Esophagus muscularis mucosa (tissue), 4 donors: ENCODE results near the gene PHACTR1. TPM values are rescaled to one million over a fixed set of nuclear protein-coding genes. Genes with fewer than 3 reads are reported as not detected.

ENCODE experiments used
- DNase-seq: peaks from one replicate; pipeline ENCODE4 v3.0.0-alpha.2; 2017; ENCODE audit errors: extremely low spot score
- H3K27ac ChIP-seq, 4 donors: fragments of 200-600 bp; sonication (generic); replicated peaks in 1 of 4; 1 replicate in 3 of 4; 2 replicates in 1 of 4; pipeline ENCODE4 v1.5.1; 2016 to 2019; ENCODE audit warnings: mild to moderate bottlenecking in 1 of 4
- H3K27me3 ChIP-seq, 4 donors: fragments of 200-600 bp; sonication (generic); one replicate each; pipeline versions ENCODE4 v1.5.1 to v1.6.0; 2016 to 2019
- H3K36me3 ChIP-seq, 4 donors: fragments of 200-600 bp; sonication (generic); one replicate each; pipeline ENCODE4 v1.5.1; 2016 to 2019
- H3K4me1 ChIP-seq, 4 donors: fragments of 200-600 bp; sonication (generic); one replicate each; pipeline ENCODE4 v1.5.1; 2016 to 2019
- H3K4me3 ChIP-seq, 4 donors: fragments of 200-600 bp; sonication (generic); 1 replicate in 2 of 4; 2 replicates in 2 of 4; pipeline ENCODE4 v1.5.1; 2016 to 2019; ENCODE audit warnings: mild to moderate bottlenecking in 4 of 4, moderate library complexity in 1 of 4
- H3K9me3 ChIP-seq, 4 donors: fragments of 200-600 bp; sonication (generic); 1 replicate in 3 of 4; 2 replicates in 1 of 4; pipeline ENCODE4 v1.5.1; 2016 to 2019
- EP300 ChIP-seq: sonication (generic); formaldehyde crosslinking; IDR thresholded peaks from one replicate; pipeline ENCODE4 v1.6.1; 2017; ENCODE audit warnings: antibody characterized with exemption
- POLR2A ChIP-seq: fragments of 450-650 bp; IDR thresholded peaks from one replicate; pipeline ENCODE4 v1.6.1; 2017; ENCODE audit warnings: antibody characterized with exemption, moderate library complexity, mild to moderate bottlenecking, low read depth
- POLR2AphosphoS5 ChIP-seq, 2 donors: sonication (generic); formaldehyde crosslinking; IDR thresholded peaks; one replicate each; pipeline ENCODE4 v1.6.1; 2017; ENCODE audit warnings: antibody characterized with exemption in 2 of 2
- WGBS: methylation state at CpG from one replicate; pipeline ENCODE4 v1.1.5; 2018; 5-methylcytosine and 5-hydroxymethylcytosine counted together
- intact Hi-C: fragments of 100-400 bp; cut with DNase I; formaldehyde crosslinking; loops from one replicate; pipeline ENCODE4 v1.15.1; 2023
- total RNA-seq, 4 donors: library from RNA; depleted of rRNA; stranded (reverse); fragments of >200 nt; gene quantifications; one replicate each; pipeline versions ENCODE4 v1.1.0 to v1.2.1, GENCODE V29; 2016
- TF ChIP-seq, protein P1 (sequence below), 3 experiments: fragments of 200-600 bp in 2 of 3; fragments of 450-650 bp in 1 of 3; sonication (generic) in 2 of 3; IDR thresholded peaks; one replicate each; pipeline ENCODE4 v1.5.1; 2017 to 2019; ENCODE audit warnings: antibody characterized with exemption in 3 of 3, mild to moderate bottlenecking in 2 of 3, moderate library complexity in 1 of 3

The PHACTR1 gene
- total RNA-seq, 4 donors from 2014 or later, result 0.83 to 4.2 (median 3.1) TPM

DNA sequence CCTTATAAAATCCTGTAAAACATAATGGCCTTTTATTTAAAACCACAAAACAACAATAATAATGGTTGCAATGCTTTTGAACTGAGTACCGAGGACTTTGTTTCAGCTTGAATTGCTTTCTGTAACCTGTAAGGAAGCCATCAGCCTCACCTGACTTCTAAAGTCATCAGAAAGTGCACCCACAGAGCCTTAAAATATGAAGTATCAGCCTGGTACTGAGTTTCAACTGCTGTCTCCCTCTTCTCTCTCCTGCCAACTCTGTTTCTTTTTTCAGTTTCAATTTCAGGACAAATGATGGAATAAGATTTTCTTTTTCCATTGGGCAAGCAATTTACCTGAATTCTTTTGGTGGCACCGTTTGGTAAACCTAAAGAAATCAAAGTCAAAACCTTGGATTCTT is 119.4 kb downstream of the PHACTR1 start:
- TF ChIP-seq POLR2A, result no peak
- no peak for TF ChIP-seq POLR2AphosphoS5 (IDR thresholded peaks at IDR 0.05)
- TF ChIP-seq, protein P1, sequence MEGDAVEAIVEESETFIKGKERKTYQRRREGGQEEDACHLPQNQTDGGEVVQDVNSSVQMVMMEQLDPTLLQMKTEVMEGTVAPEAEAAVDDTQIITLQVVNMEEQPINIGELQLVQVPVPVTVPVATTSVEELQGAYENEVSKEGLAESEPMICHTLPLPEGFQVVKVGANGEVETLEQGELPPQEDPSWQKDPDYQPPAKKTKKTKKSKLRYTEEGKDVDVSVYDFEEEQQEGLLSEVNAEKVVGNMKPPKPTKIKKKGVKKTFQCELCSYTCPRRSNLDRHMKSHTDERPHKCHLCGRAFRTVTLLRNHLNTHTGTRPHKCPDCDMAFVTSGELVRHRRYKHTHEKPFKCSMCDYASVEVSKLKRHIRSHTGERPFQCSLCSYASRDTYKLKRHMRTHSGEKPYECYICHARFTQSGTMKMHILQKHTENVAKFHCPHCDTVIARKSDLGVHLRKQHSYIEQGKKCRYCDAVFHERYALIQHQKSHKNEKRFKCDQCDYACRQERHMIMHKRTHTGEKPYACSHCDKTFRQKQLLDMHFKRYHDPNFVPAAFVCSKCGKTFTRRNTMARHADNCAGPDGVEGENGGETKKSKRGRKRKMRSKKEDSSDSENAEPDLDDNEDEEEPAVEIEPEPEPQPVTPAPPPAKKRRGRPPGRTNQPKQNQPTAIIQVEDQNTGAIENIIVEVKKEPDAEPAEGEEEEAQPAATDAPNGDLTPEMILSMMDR (IDR thresholded peaks at IDR 0.05), result no peak
- TF ChIP-seq EP300, result no peak
- no peaks in the 10 kb centered on the region for H3K4me1 ChIP-seq
- no peak overlapping the region for H3K4me3 ChIP-seq
- WGBS, result 78% methylated on average over 2 of the region's 2 CpGs
- H3K36me3 ChIP-seq, result no peaks in the 10 kb centered on the region
- no peaks in the 10 kb centered on the region for H3K27me3 ChIP-seq
- intact Hi-C loops, result no loop called here
- no peak for DNase-seq
- H3K9me3 ChIP-seq, result peaks cover 0 to 11% (median 9%) of the 10 kb centered on the region in 4 donors
- no peak overlapping the region for H3K27ac ChIP-seq

DNA sequence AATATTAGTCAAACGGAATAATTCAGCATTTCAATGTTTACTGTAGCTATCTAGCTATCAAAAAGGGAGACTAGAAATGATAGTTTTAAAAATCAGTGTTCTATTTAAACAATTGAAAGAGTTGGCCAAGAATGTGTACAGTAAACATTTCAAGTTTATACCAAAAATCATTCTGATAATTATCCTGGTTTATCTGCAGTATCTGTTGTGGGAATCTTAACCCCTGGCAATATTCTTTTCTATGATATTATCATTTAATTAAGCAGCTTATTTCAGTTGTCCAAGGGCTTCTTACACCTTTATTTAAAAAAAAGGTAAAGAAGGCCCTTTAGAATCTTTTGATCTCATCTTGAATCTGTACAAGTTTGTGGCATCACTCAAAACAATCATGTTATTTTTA is 125.1 kb downstream of the PHACTR1 start:
- Histone ChIP-seq H3K9me3 (peaks cover 0 to 11% (median 9%) of the 10 kb centered on the region in 4 donors), H3K27ac (no peak overlapping the region), H3K27me3 (peaks cover 0 to 5% (median 0%) of the 10 kb centered on the region in 4 donors), H3K4me1 (no peaks in the 10 kb centered on the region), H3K4me3 (no peak overlapping the region), H3K36me3 (no peaks in the 10 kb centered on the region)
- intact Hi-C loops, result no loop called here
- no peak for DNase-seq
- 63% methylated on average over 1 of the region's 1 CpG for WGBS
- TF ChIP-seq POLR2AphosphoS5 (IDR thresholded peaks at IDR 0.05) (no peak), EP300 (no peak), POLR2A (no peak)
- TF ChIP-seq, protein P1 (IDR thresholded peaks at IDR 0.05), result no peak

DNA sequence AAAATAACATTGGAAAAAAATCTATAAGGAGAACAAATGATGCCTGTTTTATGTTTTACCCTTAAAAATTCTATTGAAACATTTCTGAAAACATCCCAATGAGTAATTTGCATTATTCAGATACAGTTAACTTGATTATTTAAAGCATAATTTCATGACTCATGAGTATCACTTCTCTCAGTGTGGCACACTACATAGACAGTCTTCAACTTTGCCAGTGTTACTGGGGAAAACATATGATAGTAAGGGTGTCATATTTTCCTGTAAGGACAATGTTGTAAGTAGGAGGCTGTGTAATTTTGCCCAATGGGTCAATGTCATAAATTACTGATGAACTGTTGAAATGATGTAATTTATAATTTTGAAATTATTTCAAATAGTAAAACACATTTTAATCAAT is 125.5 kb downstream of the PHACTR1 start:
- Histone ChIP-seq H3K36me3 (no peaks in the 10 kb centered on the region), H3K27ac (no peak overlapping the region), H3K27me3 (peaks cover 0 to 9% (median 0%) of the 10 kb centered on the region in 4 donors), H3K9me3 (peaks cover 0 to 9% (median 8%) of the 10 kb centered on the region in 4 donors), H3K4me3 (no peak overlapping the region), H3K4me1 (no peaks in the 10 kb centered on the region)
- intact Hi-C loops, result no loop called here
- no peak for DNase-seq
- TF ChIP-seq POLR2A, result no peak
- TF ChIP-seq EP300, result no peak
- TF ChIP-seq POLR2AphosphoS5 (IDR thresholded peaks at IDR 0.05), result no peak
- TF ChIP-seq, protein P1 (IDR thresholded peaks at IDR 0.05), result no peak

DNA sequence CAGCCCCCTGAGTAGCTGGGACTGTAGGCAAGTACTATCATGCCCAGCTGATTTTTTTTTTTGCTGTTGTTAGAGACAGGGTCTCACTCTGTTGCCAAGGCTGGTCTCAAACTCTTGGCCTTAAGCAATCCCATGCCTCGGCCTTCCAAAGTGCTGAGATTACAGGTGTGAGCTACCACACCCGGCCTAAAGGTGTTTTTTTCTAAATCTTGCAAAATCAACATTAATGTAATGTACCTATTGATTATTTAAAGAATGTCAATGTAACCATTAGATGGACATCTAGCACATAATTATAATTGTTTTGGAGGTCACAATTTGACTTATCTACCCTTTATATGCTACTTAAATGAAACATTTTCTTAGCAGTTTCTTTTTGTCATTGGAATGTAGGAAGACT is 126.1 kb downstream of the PHACTR1 start:
- Histone ChIP-seq H3K27me3 (peaks cover 0 to 9% (median 0%) of the 10 kb centered on the region in 4 donors), H3K9me3 (peaks cover 0 to 6% (median 5%) of the 10 kb centered on the region in 4 donors), H3K4me1 (no peaks in the 10 kb centered on the region), H3K4me3 (no peak overlapping the region), H3K36me3 (no peaks in the 10 kb centered on the region), H3K27ac (no peak overlapping the region)
- WGBS, result 77% methylated on average over 2 of the region's 2 CpGs
- intact Hi-C loops, result no loop called here
- TF ChIP-seq EP300 (no peak), POLR2AphosphoS5 (IDR thresholded peaks at IDR 0.05) (no peak), POLR2A (no peak)
- TF ChIP-seq, protein P1 (IDR thresholded peaks at IDR 0.05), result no peak
- DNase-seq, result peak; percentile 68
